GDM1 (cell line): ENCODE measurements around the gene ERH.
A peak's percentile ranks its signal among the peaks of the same experiment; 100 is the strongest.

ENCODE experiments used
- DNase-seq: peaks from one replicate; lab custom pipeline; 2025; lab: John Stamatoyannopoulos, UW

Gene ERH

DNA sequence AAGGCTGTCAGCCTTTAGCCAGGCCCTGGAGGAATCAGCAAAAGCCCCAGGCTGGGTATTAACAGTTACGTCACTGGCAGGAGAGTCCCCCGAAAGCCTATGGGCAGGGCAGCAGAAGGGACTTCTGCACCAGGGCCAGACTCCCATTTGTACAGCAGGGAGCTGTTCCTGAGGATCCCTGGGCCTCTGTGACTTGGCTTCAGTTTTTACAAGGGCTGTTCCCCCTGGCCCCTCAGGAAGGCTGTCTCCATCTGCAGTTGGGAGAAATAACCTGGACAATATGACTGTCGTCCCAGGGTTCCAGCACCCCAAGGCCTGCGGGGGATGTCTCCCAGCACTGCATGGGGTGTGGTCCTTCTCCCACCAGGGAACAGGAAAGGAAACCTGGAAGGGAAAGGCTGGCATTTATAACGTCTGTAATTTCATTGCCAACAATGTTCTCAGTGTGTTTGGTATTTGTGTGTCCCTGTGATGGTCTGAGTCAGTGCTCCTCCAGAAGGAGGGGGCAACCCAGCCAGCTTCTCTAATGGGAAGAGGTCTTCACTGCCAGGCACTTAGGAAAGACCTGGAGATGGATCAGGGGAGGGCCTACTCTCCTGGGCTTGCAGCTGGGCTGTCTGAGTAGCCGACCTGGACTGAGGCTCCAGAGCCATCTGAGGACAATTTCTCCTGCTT is 42.4 kb downstream of the ERH start:
- DNase-seq, result no peak

DNA sequence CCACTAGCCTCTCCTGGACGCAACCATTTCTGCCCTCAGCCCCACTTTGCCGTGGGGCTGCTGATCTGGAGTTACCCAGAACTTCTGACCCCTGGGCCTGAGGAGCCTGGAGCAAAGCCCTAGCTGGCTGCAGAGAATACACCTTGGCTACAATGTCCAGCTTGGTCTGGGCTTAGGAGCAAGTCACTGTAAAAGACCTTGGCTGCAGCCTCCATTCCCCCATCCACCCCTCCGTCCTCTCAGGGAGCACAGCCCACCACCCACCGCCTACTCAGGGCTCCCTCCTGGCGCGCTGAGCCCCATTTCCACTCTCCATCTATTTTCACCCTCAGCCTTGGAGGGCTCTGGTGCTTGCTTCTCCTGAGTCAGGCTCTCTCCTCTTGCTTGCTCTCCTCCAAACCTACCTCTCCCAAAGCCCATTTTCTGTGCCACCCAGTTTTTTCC is 42.9 kb downstream of the ERH start:
- DNase-seq, result no peak

DNA sequence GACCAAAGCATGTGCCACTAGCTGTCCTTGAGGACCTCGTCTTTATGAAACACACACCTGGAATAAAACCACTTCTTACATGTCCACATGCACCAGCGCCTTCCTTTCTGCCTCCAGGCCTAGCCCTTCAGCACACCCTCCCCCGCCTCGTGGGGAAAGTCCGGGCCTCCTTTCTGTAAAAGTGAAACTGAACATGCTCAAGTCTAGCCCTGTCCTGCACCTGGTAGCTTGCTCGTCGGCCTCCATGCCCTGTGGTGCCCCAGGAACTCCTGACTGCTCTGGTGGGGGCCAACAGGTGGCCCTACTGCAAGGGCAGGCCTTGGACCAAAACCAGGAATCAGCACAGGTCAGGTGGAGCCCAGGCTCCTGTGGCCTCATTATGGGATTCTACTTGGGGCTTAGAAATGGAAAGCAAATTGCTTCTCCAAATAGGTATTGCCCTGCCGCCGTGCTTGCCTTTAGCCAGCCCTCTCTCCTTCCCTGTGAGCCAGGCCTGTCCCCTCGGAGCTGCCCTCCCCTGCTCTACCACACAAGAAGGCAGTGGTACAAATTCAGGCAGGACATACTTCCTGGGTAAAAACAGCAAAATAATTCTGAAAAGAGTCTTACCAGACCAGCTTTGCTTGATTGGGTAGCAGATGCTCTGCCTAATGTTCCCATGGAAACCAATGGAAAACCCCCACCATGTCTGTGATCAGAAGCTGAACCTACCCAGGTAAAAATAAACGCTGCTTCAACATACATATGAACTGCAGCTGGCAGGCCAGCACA is 43.5 kb downstream of the ERH start:
- no peak for DNase-seq

DNA sequence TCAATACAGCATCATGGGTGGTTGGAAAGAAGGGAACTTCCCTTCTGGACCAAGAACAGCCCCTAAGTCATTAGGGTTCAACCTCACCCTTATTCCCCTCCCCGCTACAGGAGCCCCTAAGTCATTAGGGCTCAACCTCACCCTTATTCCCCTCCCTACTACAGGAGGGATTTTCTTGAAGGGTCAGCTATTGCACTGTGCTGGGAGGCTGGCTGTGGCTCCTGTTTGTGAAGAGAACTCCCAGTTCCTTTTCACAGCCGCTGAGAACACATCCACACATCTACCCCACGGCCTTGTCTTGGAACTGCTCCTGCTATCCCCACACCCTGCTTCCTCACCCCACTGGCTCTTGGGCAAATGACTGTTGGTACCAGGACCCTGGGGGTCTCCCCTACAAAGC is 44.9 kb downstream of the ERH start:
- DNase-seq, result no peak

DNA sequence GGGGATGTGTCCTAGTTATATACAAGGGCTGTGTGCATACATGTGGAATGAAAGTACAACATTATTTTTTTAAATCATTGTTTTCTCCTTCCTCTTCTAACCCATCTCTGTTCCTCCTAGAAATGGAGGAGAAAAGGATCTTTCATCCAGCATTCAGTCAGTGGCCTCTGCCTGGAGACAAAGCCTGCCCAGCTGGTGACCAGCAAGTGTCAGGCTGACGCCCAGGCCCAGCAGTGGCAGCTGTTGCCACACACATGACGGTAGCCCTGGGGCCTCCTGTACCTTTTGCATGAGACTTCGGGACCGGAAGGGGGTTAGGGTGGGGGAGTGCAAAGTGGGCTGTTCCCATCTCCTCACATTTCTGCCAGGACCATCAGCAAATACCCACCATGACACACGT is 46.2 kb downstream of the ERH start:
- no peak for DNase-seq

DNA sequence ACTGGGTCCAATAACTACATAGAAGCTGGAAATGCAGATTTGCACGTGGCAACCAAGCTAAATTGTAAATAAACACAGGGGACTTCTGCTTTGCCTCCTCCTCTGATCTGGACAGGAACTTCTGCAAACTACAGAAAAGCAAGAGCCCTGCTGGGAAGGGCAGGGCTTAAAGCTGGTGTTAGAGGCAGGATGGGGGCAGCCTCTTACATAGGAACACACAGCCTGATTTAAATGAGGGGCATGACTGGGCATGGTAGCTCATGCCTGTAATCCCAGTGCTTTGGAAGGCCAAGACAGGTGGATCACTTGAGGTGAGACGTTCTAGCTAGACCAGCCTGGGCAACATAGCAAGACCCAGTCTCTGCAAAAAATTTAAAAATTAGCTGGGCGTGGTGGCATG is 46.7 kb downstream of the ERH start:
- peak; percentile 4 for DNase-seq

DNA sequence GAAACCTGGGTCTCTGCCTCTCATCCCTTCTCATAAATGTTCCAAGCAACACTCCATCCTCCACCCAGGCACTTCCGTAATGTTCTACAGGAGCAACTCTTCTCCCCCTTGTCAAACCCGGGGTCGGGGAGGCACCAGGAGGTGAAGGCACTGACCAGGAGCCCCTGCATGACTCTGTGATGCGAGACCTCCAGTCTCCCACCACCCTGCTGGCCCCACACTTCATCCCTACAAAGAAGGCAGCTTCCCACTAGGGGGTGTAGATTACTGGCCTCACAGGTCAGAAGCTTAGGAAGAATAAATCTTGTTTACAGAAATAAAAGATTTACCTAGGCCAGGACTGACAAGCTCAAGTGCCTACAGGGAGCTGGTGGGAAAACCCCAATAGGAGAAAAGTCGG is 47.2 kb downstream of the ERH start:
- no peak for DNase-seq

DNA sequence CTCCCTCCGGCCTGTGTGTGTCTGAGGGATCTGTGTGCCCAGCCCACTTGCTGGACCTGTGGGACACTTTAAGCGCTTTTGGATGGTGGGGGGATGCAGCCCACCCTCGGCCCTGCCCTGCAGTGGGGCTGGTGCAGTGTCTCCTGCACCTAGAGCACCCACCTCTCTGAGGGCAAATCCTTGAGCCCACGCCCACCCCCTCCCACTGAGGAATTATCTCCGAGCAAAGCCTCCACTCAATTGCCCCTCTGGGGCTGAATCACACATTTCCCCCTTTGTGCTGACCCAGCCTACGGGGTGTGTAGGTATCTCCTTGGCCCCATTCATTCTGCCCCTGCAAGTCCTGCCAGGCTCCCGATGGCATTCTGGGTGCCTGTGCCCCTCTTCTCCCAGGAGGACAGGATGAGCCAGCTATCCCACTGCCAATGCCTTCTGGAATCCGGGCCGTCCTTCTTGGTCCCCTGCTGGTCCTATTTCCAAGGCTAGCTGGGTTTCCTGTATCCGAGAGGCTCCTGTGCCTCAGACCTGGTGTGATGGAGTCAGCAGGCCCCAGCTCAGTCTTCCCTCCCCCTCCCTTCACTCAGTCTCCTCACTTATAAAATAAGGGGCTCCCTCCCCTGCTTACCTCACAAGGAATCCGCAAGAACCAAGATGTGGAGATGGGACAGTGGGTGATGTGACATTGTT is 48.9 kb downstream of the ERH start:
- no peak for DNase-seq

DNA sequence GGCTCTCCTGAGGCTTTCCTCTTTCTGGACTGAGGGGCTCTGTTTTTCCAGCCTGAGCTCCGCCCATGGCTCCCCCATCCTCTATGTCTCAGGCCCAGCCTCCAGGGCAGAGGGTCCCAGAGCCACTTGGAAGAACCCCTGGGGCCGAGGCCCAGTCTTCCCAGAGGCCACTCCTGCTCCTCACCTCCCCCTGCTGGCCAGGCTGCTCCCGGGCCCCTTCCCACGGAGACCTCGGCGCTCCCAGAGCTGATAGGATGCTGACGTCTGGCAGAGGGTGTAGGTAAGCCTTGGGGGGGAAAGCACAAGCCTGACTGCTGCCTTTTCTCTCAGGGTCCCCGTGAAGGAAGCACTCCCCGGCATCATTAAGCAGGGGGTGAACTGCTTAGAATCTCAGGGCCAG is 51.4 kb downstream of the ERH start:
- DNase-seq, result no peak

DNA sequence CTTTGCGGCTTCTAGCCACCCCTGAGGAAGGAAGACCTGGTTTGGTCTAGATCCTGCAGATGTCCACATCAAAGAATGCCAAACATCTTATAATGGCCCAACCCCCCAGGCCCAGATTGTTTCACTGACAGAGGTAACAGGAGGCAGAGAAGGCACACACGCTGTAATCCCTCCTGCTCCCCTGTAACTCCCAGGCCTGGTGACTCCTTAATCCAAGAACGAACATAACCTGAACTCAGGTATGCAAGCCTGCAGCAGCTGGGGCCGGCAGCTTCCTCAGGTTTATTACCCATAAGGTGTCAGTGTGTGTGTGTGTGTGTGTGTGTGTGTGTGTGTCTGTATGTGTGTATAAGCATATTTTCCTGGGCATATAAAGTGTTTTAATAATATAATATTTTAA is 52.7 kb downstream of the ERH start:
- DNase-seq, result no peak

DNA sequence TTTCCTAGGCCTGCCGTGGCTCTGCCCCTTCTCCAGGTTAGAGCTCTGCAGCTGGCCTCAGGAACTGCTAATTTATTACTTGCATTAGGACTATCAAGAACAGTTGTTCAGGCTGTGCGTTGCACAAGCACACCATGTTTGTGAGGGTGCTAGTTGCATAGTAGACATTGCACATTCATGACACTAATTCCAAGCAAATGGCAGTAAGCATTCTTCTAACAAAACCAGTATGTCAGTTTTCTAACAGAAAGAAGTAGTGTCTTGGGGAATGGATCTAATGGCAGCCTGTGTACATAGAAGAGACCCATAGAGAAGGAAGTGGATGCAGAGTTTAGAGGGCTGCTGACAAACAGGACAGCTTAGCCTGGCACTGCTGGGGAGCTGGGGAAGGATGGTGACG is 53.9 kb downstream of the ERH start:
- DNase-seq, result no peak

DNA sequence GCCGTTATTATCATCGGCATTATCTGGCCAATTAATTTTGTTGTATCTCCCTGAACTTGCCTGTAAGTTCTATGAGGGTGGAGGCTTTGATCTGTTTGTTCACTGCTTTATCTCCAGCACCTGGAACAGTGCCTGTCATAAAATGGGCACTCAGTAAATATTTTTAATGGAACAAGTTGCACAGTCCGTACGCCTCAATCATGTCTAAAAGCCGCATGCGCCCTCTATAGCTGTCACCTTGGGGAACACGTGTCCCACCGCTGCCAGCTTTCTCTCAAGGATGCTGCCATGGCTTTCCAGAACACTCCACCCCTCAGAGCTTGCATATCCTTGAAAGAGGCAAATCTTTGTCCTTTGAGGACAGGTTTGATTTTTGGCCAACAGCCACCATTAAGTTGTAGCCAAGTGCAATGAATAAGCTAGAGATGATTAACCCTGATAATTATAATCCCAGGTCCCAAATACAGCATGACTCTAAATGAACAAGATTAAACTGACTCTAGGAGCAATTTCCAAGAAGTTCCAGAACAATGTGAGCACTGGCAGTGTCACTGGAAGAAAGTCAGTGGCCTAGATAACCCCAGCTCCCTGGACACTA is 55.1 kb downstream of the ERH start:
- no peak for DNase-seq

DNA sequence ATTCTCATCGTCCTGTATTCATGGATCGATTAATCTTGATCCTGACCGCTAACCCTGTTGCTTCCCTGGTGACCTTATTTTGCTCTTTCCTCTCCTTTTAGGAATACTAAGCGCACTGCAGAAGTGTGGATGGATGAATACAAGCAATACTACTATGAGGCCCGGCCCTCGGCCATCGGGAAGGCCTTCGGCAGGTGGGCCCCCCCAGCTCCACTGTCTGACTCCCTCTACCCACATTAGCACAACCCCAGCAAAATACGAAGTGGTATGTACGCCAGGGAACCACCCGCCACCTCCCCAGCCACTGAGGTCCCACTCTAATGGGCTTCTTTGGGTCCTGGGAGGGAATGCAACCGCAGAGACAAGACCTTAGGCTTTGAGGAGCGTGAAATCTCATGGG is 58.7 kb downstream of the ERH start:
- no peak for DNase-seq

DNA sequence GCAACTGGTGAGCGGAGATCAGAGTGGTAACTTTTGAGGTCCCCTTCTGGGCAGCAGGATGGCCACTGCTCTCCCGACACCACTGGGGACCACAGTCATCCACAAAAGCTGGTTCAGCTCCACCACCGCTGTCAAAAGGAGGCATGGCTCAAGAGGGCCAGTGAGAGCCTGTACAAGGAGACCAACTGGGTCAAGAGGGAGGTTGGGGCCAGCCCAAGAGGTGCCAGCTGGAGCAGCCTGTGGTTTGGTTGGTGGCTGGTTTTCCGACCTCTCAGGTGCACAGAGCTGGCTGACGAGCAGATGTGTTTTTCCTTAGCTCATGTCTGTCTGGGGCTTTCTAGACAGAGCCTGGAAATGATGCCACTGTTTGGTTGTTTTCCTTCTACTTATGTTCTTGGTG is 60.1 kb downstream of the ERH start:
- no peak for DNase-seq

DNA sequence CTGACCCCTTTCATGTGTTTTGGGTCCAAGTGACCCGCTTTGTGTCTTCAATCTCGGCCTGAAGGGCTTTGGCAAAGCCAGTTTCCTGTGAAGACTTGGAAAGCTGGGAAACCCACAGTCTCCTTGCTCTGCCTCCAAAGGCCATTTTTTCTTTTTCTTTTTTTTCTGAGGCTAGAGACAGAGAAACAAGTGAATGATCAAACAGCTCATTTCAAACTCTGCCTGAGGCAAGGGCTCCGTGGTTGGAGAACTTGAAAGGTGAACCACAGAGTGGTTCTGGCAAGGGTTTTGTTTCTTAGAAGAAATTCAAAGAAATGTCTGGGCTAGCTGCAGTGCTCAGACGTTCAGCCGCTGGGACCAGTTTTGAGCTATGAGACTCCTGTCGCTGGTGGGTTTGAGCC is 62.7 kb downstream of the ERH start:
- no peak for DNase-seq

DNA sequence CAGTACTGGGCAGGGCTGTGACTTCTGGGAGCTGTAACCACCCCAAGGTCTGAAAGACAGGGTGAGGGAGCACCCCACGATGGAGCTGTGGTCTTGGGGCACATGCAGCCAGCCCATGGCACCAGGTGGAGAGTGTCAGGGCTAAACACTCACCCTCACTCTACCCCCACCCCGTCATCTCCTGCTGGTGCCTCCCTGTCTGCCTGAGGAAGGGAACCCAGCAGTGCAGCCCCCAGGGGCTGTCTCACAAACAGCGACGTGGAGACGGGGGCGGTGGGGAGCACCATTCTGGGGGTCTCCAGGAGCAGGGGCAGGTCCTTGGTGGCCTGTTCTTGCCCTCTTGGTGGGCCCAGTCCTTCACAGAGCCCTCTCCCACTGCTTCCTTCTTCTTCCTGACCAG is 63.5 kb downstream of the ERH start:
- no peak for DNase-seq

DNA sequence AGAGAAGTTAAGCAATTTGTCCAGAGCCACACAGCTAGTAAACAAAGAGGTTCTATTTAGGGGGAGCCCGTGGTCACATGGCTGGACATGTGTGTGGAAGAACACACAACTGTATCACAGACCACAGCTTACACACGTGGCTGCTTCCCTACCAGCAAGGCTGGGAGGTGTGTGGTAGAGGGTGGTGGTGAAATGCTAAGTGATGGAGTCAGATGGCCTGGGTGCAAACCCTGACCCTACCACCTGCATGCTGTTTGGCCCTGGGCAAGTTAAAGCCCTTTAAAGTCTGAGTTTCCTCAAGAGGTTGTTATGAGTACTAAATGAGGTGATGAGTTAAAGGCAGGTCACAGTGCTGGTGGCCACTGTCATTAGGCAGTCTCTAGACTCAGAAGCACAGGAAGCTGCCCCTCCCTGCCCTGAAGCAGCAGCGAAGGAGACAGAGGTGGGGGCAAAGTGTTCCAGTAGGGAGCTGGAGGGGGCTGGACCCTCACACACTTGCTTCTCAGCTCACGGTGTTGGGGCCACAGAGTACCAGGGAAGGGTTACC is 64.2 kb downstream of the ERH start:
- DNase-seq, result no peak

DNA sequence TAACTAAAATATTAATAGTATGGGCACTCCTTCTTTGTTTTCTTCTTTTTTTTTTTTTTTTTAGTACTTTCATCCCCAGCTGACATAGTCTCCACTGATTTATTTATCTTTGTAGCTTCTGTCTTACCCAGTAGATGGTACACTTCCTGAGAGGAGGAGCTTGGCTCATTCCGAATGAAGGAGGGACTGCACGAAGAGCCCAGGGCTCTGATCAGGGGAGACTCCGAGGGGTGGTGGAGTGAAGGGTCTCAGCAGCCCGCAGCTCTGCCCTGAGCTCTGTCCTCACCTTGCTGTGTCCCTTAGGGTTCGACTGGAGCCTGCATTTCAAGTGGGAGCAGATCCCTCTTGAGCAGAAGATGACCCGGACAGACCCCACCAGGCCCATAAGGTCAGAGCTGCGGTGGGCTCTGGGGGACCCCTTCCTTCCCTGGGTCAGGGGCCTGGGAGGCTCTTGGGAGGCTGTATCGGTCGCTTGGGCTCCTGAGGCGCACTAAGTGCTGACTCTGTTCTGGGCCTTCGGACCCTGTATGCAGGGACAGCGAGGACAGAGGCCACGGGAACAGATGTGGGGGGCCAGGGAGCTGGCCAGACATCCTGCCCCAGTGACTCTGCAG is 65.2 kb downstream of the ERH start:
- DNase-seq, result no peak

DNA sequence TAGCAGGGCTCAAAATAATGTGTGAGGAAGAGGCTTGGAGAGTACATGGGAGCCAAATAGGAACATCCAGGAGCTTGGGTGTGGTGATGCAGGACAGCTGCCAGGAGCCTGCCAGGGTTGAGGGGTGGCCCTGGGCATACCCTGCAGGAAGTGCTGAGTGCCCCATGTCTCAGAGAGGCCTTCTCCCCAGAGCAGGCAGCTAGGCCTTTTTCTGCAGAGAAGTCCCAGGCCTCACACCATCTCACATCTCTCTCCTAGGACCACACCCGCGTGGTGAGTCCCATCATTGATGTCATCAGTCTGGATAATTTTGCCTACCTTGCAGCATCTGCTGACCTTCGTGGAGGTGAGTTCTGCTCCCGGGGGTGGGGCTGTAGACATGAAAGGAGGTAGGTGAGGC is 66.9 kb downstream of the ERH start:
- DNase-seq, result no peak
